Panc1 (cell line): ENCODE results near the gene EPS8L2. TPM values are rescaled to one million over a fixed set of nuclear protein-coding genes. Genes with fewer than 3 reads are reported as not detected.

Source experiments
- ATAC-seq: fragments of 200-7000 bp; cut with Tn5 transposase; 2 replicates; pipeline ENCODE4 v1.9.1; 2020; ENCODE audit warnings: mild to moderate bottlenecking, moderate library complexity
- BruUV-seq: library from RNA; stranded (reverse); fragments of 400-500 nt; replicated peaks from 2 replicates; lab custom pipeline; 2021; lab: Mats Ljungman, UMichigan
- CTCF ChIA-PET: fragments of 300-600 bp; sonication (Branson Sonifier 250); formaldehyde crosslinking; loops from one replicate; lab custom pipeline; 2022; ENCODE audit warnings: antibody characterized with exemption; lab: Charles Lee
- POLR2A ChIA-PET: fragments of 300-600 bp; sonication (Branson Sonifier 250); formaldehyde crosslinking; loops from one replicate; lab custom pipeline; 2022; ENCODE audit warnings: antibody characterized with exemption; lab: Charles Lee
- DNase-seq: peaks from one replicate; pipeline ENCODE4 v3.0.0-alpha.2; 2010; ENCODE audit warnings: low read depth, low spot score
- H3K27ac ChIP-seq: 2 replicates; pipeline ENCODE4 v1.5.1; 2011; ENCODE audit warnings: mild to moderate bottlenecking, low read length, inconsistent platforms
- H3K27me3 ChIP-seq: fragments of 200-500 bp; sonication (Bioruptor generic); 2 replicates; pipeline ENCODE4 v1.6.0; 2014; ENCODE audit warnings: low read length, inconsistent platforms; ENCODE audit not compliant: control insufficient read depth, insufficient read depth
- H3K36me3 ChIP-seq: fragments of 200-500 bp; sonication (Bioruptor generic); 2 replicates; pipeline ENCODE4 v1.5.1; 2014; ENCODE audit warnings: inconsistent platforms, mild to moderate bottlenecking, low read length, moderate library complexity; ENCODE audit not compliant: control insufficient read depth, insufficient read depth
- H3K4me1 ChIP-seq: 2 replicates; pipeline ENCODE4 v1.5.1; 2011; ENCODE audit warnings: inconsistent platforms, mild to moderate bottlenecking, low read length, moderate library complexity; ENCODE audit not compliant: control insufficient read depth, insufficient read depth
- H3K4me3 ChIP-seq, 2 experiments: 2 replicates each; pipeline ENCODE4 v1.5.1; 2011 to 2012; ENCODE audit warnings: low read depth in 2 of 2, low read length in 2 of 2, mild to moderate bottlenecking in 2 of 2, inconsistent platforms in 1 of 2, moderate library complexity in 1 of 2
- H3K9me3 ChIP-seq: fragments of 200-500 bp; sonication (Bioruptor generic); 2 replicates; pipeline ENCODE4 v1.5.1; 2014; ENCODE audit warnings: low read depth, mild to moderate bottlenecking, inconsistent platforms, low read length, moderate library complexity; ENCODE audit not compliant: control insufficient read depth, insufficient read depth
- CTCF ChIP-seq: fragments of 450-650 bp; IDR thresholded peaks from 2 replicates; pipeline ENCODE4 v1.5.1; 2017; ENCODE audit warnings: mild to moderate bottlenecking
- POLR2AphosphoS5 ChIP-seq: IDR thresholded peaks from 2 replicates; pipeline ENCODE4 v1.6.1; 2012; ENCODE audit warnings: mild to moderate bottlenecking, low read depth, low read length, moderate library complexity
- REST ChIP-seq, 2 experiments: IDR thresholded peaks; 2 replicates each; pipeline ENCODE4 v1.6.1; 2011 to 2012; ENCODE audit warnings: low read depth in 2 of 2, control low read depth in 1 of 2, low read length in 1 of 2, mild to moderate bottlenecking in 1 of 2, moderate library complexity in 1 of 2; ENCODE audit not compliant: insufficient read depth in 1 of 2
- SIN3A ChIP-seq: IDR thresholded peaks from 2 replicates; pipeline ENCODE4 v1.6.1; 2012; ENCODE audit warnings: low read depth, mild to moderate bottlenecking, low read length, moderate library complexity, borderline replicate concordance; ENCODE audit not compliant: insufficient read depth
- TCF7L2 ChIP-seq: IDR thresholded peaks from 2 replicates; pipeline ENCODE4 v1.6.1; 2011; ENCODE audit warnings: mild to moderate bottlenecking, low read depth, low read length, inconsistent platforms
- in situ Hi-C: cut with HindIII; loops from 2 replicates; pipeline ENCODE4 v1.10.0; 2016; ENCODE audit warnings: low sequenced_read_pairs, low pct_unique_long_range_greater_than_20kb
- intact Hi-C: fragments of 100-400 bp; cut with micrococcal nuclease; formaldehyde crosslinking; loops from one replicate; pipeline ENCODE4 v1.10.0; 2022; ENCODE audit not compliant: unreplicated experiment
- total RNA-seq: library from RNA; stranded (reverse); gene quantifications from one replicate; pipeline ENCODE4 v1.2.1, GENCODE V29; 2021; ENCODE audit not compliant: unreplicated experiment

The EPS8L2 gene
- total RNA-seq, 1 experiment from 2014 or later: 256 TPM

GRCh38 chr11:742571-743201, 36.7 kb downstream of the EPS8L2 start:
- POLR2A ChIA-PET: no interaction called here

GRCh38 chr11:745428-745827, 39.4 kb downstream of the EPS8L2 start:
- no peaks in the 10 kb centered on the region for H3K27me3 ChIP-seq
- intact Hi-C loops (no loop called here), in situ Hi-C loops (no loop called here)
- TF ChIP-seq SIN3A (no peak), REST (IDR thresholded peaks at IDR 0.05; ENCODE audit: insufficient read depth in 1 of 2, low read depth in 2 of 2, low read length in 1 of 2) (no peak), CTCF (no peak), POLR2AphosphoS5 (no peak), TCF7L2 (no peak)
- no peak overlapping the region for H3K27ac ChIP-seq
- POLR2A ChIA-PET: interaction anchor here (0.6 kb wide), 1 partner anchor 169 kb away, joined by 5 read pairs; the partner anchor contains the start of gene PHRF1
- H3K36me3 ChIP-seq: no peaks in the 10 kb centered on the region
- peaks cover 20% of the 10 kb centered on the region for H3K4me1 ChIP-seq
- BruUV-seq: TSS peak; percentile 74
- H3K4me3 ChIP-seq: no peak overlapping the region
- no peak for ATAC-seq
- CTCF ChIA-PET: interaction anchor here (0.7 kb wide), 4 partner anchors 17 to 29 kb away, joined by 3 to 6 read pairs (median 4); no protein-coding TSS in a partner anchor
- DNase-seq: no peak
- no peaks in the 10 kb centered on the region for H3K9me3 ChIP-seq

More at GRCh38 chr11:742571-743201, 36.7 kb downstream of the EPS8L2 start:
- H3K27me3 ChIP-seq: no peaks in the 10 kb centered on the region
- H3K27ac ChIP-seq: no peak overlapping the region
- intact Hi-C loops: no loop called here
- H3K4me1 ChIP-seq: peaks cover 7% of the 10 kb centered on the region
- no peak for DNase-seq
- TF ChIP-seq POLR2AphosphoS5 (no peak), SIN3A (no peak), TCF7L2 (no peak)
- no peak for ATAC-seq
- no peak overlapping the region for H3K4me3 ChIP-seq
- BruUV-seq: no TSS peak
- in situ Hi-C loops: no loop called here
- CTCF ChIA-PET: interaction anchor here (0.6 to 0.8 kb wide), 2 partner anchors 117 to 381 kb away, joined by 3 to 5 read pairs; no protein-coding TSS in a partner anchor
- no peaks in the 10 kb centered on the region for H3K9me3 ChIP-seq
- H3K36me3 ChIP-seq: no peaks in the 10 kb centered on the region
